H1 (cell line): ENCODE measurements around the gene MAGI3. TPM values are rescaled to one million over a fixed set of nuclear protein-coding genes. Genes with fewer than 3 reads are reported as not detected.

Source experiments
- CTCF ChIA-PET: fragments of 300-600 bp; sonication (Branson Sonifier 250); formaldehyde crosslinking; loops from one replicate; lab custom pipeline; 2021; ENCODE audit not compliant: partially characterized antibody; lab: Charles Lee
- POLR2A ChIA-PET: fragments of 300-600 bp; sonication (Branson Sonifier 250); formaldehyde crosslinking; loops from one replicate; lab custom pipeline; 2021; ENCODE audit warnings: inconsistent platforms; ENCODE audit not compliant: partially characterized antibody; lab: Charles Lee
- DNase-seq, 2 experiments: peaks; one replicate each; pipeline versions ENCODE4 v3.0.0 to v3.0.0-alpha.2; 2010 to 2022; ENCODE audit warnings: low spot score in 2 of 2, low read depth in 1 of 2, mixed read lengths in 1 of 2
- FAIRE-seq: peaks from 2 replicates; lab custom pipeline; 2011; peaks lifted over from hg19 to GRCh38; lab: Jason Lieb, UNC
- H2AFZ ChIP-seq: 2 replicates; pipeline ENCODE4 v1.8.1; 2012; ENCODE audit warnings: low read length, inconsistent platforms
- H2AK5ac ChIP-seq: 2 replicates; pipeline ENCODE4 v1.6.1; 2013; ENCODE audit warnings: low read depth, low read length
- H2BK120ac ChIP-seq: replicated peaks from 2 replicates; pipeline ENCODE3; 2013; ENCODE audit warnings: low read depth, low read length, inconsistent platforms
- H2BK12ac ChIP-seq: 2 replicates; pipeline ENCODE4 v1.6.1; 2013; ENCODE audit warnings: low read depth, low read length
- H2BK15ac ChIP-seq: 2 replicates; pipeline ENCODE4 v1.6.1; 2013; ENCODE audit warnings: low read length
- H2BK20ac ChIP-seq: 2 replicates; pipeline ENCODE4 v1.6.1; 2013; ENCODE audit warnings: low read length
- H2BK5ac ChIP-seq: 2 replicates; pipeline ENCODE4 v1.6.1; 2013; ENCODE audit warnings: low read depth, low read length
- H3K14ac ChIP-seq: 2 replicates; pipeline ENCODE4 v1.6.1; 2013; ENCODE audit warnings: inconsistent platforms; ENCODE audit not compliant: insufficient read length
- H3K18ac ChIP-seq: 2 replicates; pipeline ENCODE4 v1.6.1; 2013; ENCODE audit warnings: low read length; ENCODE audit errors: extremely low read depth
- H3K23ac ChIP-seq: 2 replicates; pipeline ENCODE4 v1.6.1; 2013; ENCODE audit warnings: inconsistent platforms; ENCODE audit not compliant: insufficient read length
- H3K23me2 ChIP-seq: 2 replicates; pipeline ENCODE4 v1.6.1; 2013; ENCODE audit warnings: low read depth, low read length
- H3K27ac ChIP-seq: 2 replicates; pipeline ENCODE4 v1.6.1; 2011; ENCODE audit warnings: low read depth, low read length, inconsistent platforms
- H3K27me3 ChIP-seq, 4 experiments: replicated peaks in 1 of 4; 1 replicate in 1 of 4; 2 replicates in 3 of 4; pipeline versions ENCODE4 v1.6.1 to v1.8.1; 2011 to 2013; ENCODE audit warnings: low read length in 3 of 4, mild to moderate bottlenecking in 3 of 4, inconsistent platforms in 2 of 4, mixed read lengths in 2 of 4, moderate library complexity in 1 of 4; ENCODE audit not compliant: control insufficient read depth in 3 of 4, insufficient read depth in 3 of 4; ENCODE audit errors: extremely low read depth in 1 of 4
- H3K36me3 ChIP-seq, 4 experiments: 2 replicates each; pipeline versions ENCODE4 v1.6.1 to v1.8.1; 2011 to 2013; ENCODE audit warnings: mild to moderate bottlenecking in 4 of 4, low read length in 3 of 4, moderate library complexity in 2 of 4, control low read depth in 1 of 4, inconsistent platforms in 1 of 4; ENCODE audit not compliant: insufficient read depth in 4 of 4, control insufficient read depth in 2 of 4
- H3K4ac ChIP-seq: replicated peaks from 2 replicates; pipeline ENCODE3; 2013; ENCODE audit warnings: low read length, low read depth, mixed read lengths, inconsistent platforms; ENCODE audit not compliant: insufficient read length
- H3K4me1 ChIP-seq, 4 experiments: replicated peaks in 1 of 4; 1 replicate in 1 of 4; 2 replicates in 3 of 4; pipeline versions ENCODE4 v1.6.1 to v1.8.1; 2011 to 2013; ENCODE audit warnings: low read length in 3 of 4, inconsistent platforms in 2 of 4, mixed read lengths in 1 of 4; ENCODE audit not compliant: insufficient read depth in 4 of 4, control insufficient read depth in 3 of 4
- H3K4me2 ChIP-seq, 2 experiments: 2 replicates each; pipeline versions ENCODE4 v1.6.1 to v1.8.1; 2011 to 2013; ENCODE audit warnings: low read depth in 2 of 2, low read length in 2 of 2, control low read depth in 1 of 2, inconsistent platforms in 1 of 2, mild to moderate bottlenecking in 1 of 2; ENCODE audit not compliant: insufficient read depth in 1 of 2
- H3K4me3 ChIP-seq, 4 experiments: fragments of 200-600, 300-600 bp in 1 of 4; sonication (generic), shearing (Covaris generic), sonication (Bioruptor Twin) in 1 of 4; 2 replicates each; pipeline versions ENCODE4 v1.5.1 to v1.8.1; 2011 to 2016; ENCODE audit warnings: low read length in 4 of 4, low read depth in 3 of 4, control low read depth in 2 of 4, inconsistent platforms in 2 of 4, mild to moderate bottlenecking in 2 of 4, mixed read lengths in 1 of 4, moderate library complexity in 1 of 4; ENCODE audit not compliant: insufficient read depth in 2 of 4; ENCODE audit errors: extremely low read depth in 1 of 4
- H3K56ac ChIP-seq: replicated peaks from 2 replicates; pipeline ENCODE3; 2013; ENCODE audit warnings: low read depth, mild to moderate bottlenecking, mixed read lengths, low read length, inconsistent platforms; ENCODE audit not compliant: insufficient read length
- H3K79me1 ChIP-seq: 2 replicates; pipeline ENCODE4 v1.6.1; 2013; ENCODE audit warnings: low read depth, low read length, control low read depth
- H3K79me2 ChIP-seq, 2 experiments: 2 replicates each; pipeline versions ENCODE4 v1.6.1 to v1.8.1; 2012 to 2013; ENCODE audit warnings: low read length in 2 of 2, mild to moderate bottlenecking in 2 of 2, inconsistent platforms in 1 of 2; ENCODE audit not compliant: insufficient read depth in 2 of 2, control insufficient read depth in 1 of 2
- H3K9ac ChIP-seq, 4 experiments: replicated peaks in 1 of 4; 1 replicate in 1 of 4; 2 replicates in 3 of 4; pipeline versions ENCODE4 v1.6.1 to v1.8.1; 2011 to 2013; ENCODE audit warnings: low read depth in 3 of 4, low read length in 3 of 4, control low read depth in 2 of 4, mild to moderate bottlenecking in 2 of 4, moderate library complexity in 2 of 4, inconsistent platforms in 1 of 4; ENCODE audit errors: extremely low read depth in 1 of 4
- H3K9me3 ChIP-seq, 2 experiments: 2 replicates each; pipeline versions ENCODE4 v1.6.1 to v1.8.1; 2012 to 2013; ENCODE audit warnings: mild to moderate bottlenecking in 2 of 2, moderate library complexity in 2 of 2, control low read depth in 1 of 2, inconsistent platforms in 1 of 2, low read depth in 1 of 2, low read length in 1 of 2, mixed read lengths in 1 of 2; ENCODE audit not compliant: insufficient read depth in 2 of 2
- H4K20me1 ChIP-seq, 2 experiments: replicated peaks in 1 of 2; 2 replicates each; pipeline versions ENCODE3 to v1.8.1; 2011 to 2013; ENCODE audit warnings: inconsistent platforms in 2 of 2, low read length in 2 of 2, mild to moderate bottlenecking in 1 of 2; ENCODE audit not compliant: insufficient read depth in 2 of 2, control insufficient read depth in 1 of 2
- H4K5ac ChIP-seq: 2 replicates; pipeline ENCODE4 v1.6.1; 2013; ENCODE audit warnings: low read length, low read depth, mixed read lengths, inconsistent platforms; ENCODE audit not compliant: insufficient read length
- H4K8ac ChIP-seq: 2 replicates; pipeline ENCODE4 v1.8.0; 2013; ENCODE audit warnings: mild to moderate bottlenecking, moderate library complexity, low read length, inconsistent platforms; ENCODE audit not compliant: insufficient read depth; ENCODE audit errors: extremely low read depth
- H4K91ac ChIP-seq: replicated peaks from 2 replicates; pipeline ENCODE3; 2013; ENCODE audit warnings: low read length, mixed read lengths, inconsistent platforms; ENCODE audit not compliant: insufficient read length
- BRCA1 ChIP-seq: IDR thresholded peaks from 2 replicates; pipeline ENCODE4 v1.6.1; 2012; ENCODE audit warnings: low read depth, low read length, improper control_type of control experiment
- CHD2 ChIP-seq: IDR thresholded peaks from 2 replicates; pipeline ENCODE4 v1.6.1; 2012; ENCODE audit warnings: low read length, improper control_type of control experiment
- CTCF ChIP-seq, 3 experiments: IDR thresholded peaks; 1 replicate in 2 of 3; 2 replicates in 1 of 3; pipeline versions ENCODE4 v1.5.1 to v1.6.1; 2011; ENCODE audit warnings: low read length in 3 of 3, mild to moderate bottlenecking in 3 of 3, inconsistent platforms in 2 of 3, low read depth in 1 of 3, moderate library complexity in 1 of 3; ENCODE audit not compliant: insufficient read depth in 1 of 3; ENCODE audit errors: control extremely low read depth in 1 of 3
- EGR1 ChIP-seq: IDR thresholded peaks from 2 replicates; pipeline ENCODE4 v1.6.1; 2011; ENCODE audit warnings: low read depth, low read length, borderline replicate concordance
- KDM4A ChIP-seq: IDR thresholded peaks from one replicate; pipeline ENCODE4 v1.7.1; 2012; ENCODE audit warnings: low read depth, mild to moderate bottlenecking, moderate library complexity, low read length, inconsistent platforms; ENCODE audit not compliant: severe bottlenecking
- RXRA ChIP-seq: IDR thresholded peaks from 2 replicates; pipeline ENCODE4 v1.6.1; 2011; ENCODE audit warnings: low read depth, mild to moderate bottlenecking, low read length, moderate library complexity; ENCODE audit not compliant: insufficient read depth
- SIRT6 ChIP-seq: IDR thresholded peaks from one replicate; pipeline ENCODE4 v1.7.1; 2012; ENCODE audit warnings: low read length, inconsistent platforms
- SIX5 ChIP-seq: IDR thresholded peaks from 2 replicates; pipeline ENCODE4 v1.6.1; 2011; ENCODE audit warnings: mild to moderate bottlenecking, low read depth, low read length
- SUZ12 ChIP-seq: fragments of 200-600 bp; sonication (generic); IDR thresholded peaks from 2 replicates; pipeline ENCODE4 v1.6.1; 2012; ENCODE audit warnings: mild to moderate bottlenecking, inconsistent platforms, low read length, moderate library complexity, mixed read lengths
- TBP ChIP-seq: IDR thresholded peaks from 2 replicates; pipeline ENCODE4 v1.6.1; 2011; ENCODE audit warnings: low read depth, low read length, improper control_type of control experiment
- TEAD4 ChIP-seq: IDR thresholded peaks from 2 replicates; pipeline ENCODE4 v1.6.1; 2012; ENCODE audit warnings: low read depth, low read length, inconsistent platforms, mixed read lengths
- WGBS, 2 experiments: shearing (Covaris generic) in 1 of 2; methylation state at CpG; one replicate each; pipeline versions ENCODE4 v1.1.6 to v1.1.7; 2013 to 2015; ENCODE audit warnings: low lambda C conversion rate in 2 of 2, mixed read lengths in 2 of 2, inconsistent platforms in 1 of 2, low coverage in 1 of 2, missing lambda C conversion rate in 1 of 2; ENCODE audit not compliant: insufficient replicate concordance in 2 of 2, insufficient coverage in 1 of 2, insufficient read length in 1 of 2; ENCODE audit errors: extremely low coverage in 1 of 2, missing lambda C conversion rate in 1 of 2; 5-methylcytosine and 5-hydroxymethylcytosine counted together
- polyA plus RNA-seq, 7 experiments: library from polyadenylated mRNA; depleted of rRNA in 3 of 7; stranded (reverse) in 5 of 7; unstranded in 2 of 7; fragments of >200 nt in 5 of 7; fragments of 200-250 nt in 2 of 7; gene quantifications; 1 replicate in 5 of 7; 2 replicates in 1 of 7; 4 replicates in 1 of 7; pipeline versions ENCODE4 v1.2.1 to v1.2.3, GENCODE V29; 2011 to 2013; ENCODE audit warnings: missing spikeins in 2 of 7, mixed read lengths in 2 of 7
- total RNA-seq: library from RNA; stranded (reverse); fragmentation: NEBNext Ultra II Directional; extraction: Animal tissue kit (Norgen Biotek cat#: 25700); gene quantifications from 2 replicates; pipeline ENCODE4 v1.2.1, GENCODE V29; 2021
- TF ChIP-seq, protein P1 (sequence below): IDR thresholded peaks from 2 replicates; pipeline ENCODE4 v1.6.1; 2012; ENCODE audit warnings: inconsistent platforms

Gene MAGI3
- total and polyA plus RNA-seq, 2 of the 8 experiments (the other 6 are each of a cell fraction or from before 2014, with no cell fraction given): 2.3 to 7.8 TPM

DNA sequence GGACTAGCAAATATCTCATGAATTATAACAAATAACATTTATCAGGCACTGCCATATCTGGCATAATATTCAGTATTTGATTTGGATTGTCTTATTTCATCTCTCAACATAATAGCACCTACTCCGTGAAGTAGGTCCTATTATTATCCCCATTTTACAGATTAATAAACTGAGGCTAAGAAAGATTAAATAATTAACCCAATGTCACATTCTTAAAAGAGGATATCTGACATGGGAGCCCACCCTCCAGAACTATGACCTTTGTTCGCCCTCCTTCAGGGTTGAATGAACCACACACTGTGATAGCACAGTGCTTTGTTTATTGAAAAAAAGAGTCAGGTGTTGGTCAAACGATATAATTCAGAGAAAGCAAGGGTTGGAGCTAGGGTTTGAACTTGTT, 19.4 kb upstream of the MAGI3 start:
- no peak overlapping the region for H3K4me3 ChIP-seq
- no peaks in the 10 kb centered on the region for H3K23me2 ChIP-seq
- H3K27ac ChIP-seq: no peak overlapping the region
- no peak overlapping the region for H4K5ac ChIP-seq
- H3K56ac ChIP-seq: no peak overlapping the region
- H3K18ac ChIP-seq: no peak overlapping the region
- H4K91ac ChIP-seq: no peak overlapping the region
- no peaks in the 10 kb centered on the region for H3K27me3 ChIP-seq
- H3K9ac ChIP-seq: no peak overlapping the region
- H3K23ac ChIP-seq: no peak overlapping the region
- no peak overlapping the region for H2BK5ac ChIP-seq
- H2AFZ ChIP-seq: no peak overlapping the region
- DNase-seq (no peak), FAIRE-seq (no peak)
- no peak overlapping the region for H3K4me2 ChIP-seq
- no peak overlapping the region for H3K4ac ChIP-seq
- H2BK120ac ChIP-seq: no peak overlapping the region
- no peak overlapping the region for H2BK15ac ChIP-seq
- POLR2A ChIA-PET: no interaction called here
- H4K20me1 ChIP-seq: no peaks in the 10 kb centered on the region
- H2BK20ac ChIP-seq: no peak overlapping the region
- H2BK12ac ChIP-seq: no peak overlapping the region
- CTCF ChIA-PET: interaction anchor here (1.2 to 1.6 kb wide), 2 partner anchors 15 to 17 kb away, joined by 3 read pairs; no protein-coding TSS in a partner anchor
- no peak overlapping the region for H2AK5ac ChIP-seq
- no peaks in the 10 kb centered on the region for H3K79me1 ChIP-seq
- H3K4me1 ChIP-seq: no peaks in the 10 kb centered on the region
- no peak overlapping the region for H4K8ac ChIP-seq
- H3K9me3 ChIP-seq: no peaks in the 10 kb centered on the region
- 85% methylated on average over 3 of the region's 3 CpGs; no CpG with 5 or more reads in 1 of the 2 experiments for WGBS, 2 experiments
- no peak overlapping the region for H3K14ac ChIP-seq
- H3K36me3 ChIP-seq: no peaks in the 10 kb centered on the region
- H3K79me2 ChIP-seq: no peaks in the 10 kb centered on the region
- TF ChIP-seq EGR1 (no peak), TEAD4 (no peak), SIX5 (no peak), SIRT6 (no peak), SUZ12 (no peak), CHD2 (no peak), BRCA1 (no peak), RXRA (no peak), CTCF (IDR thresholded peaks at IDR 0.05; ENCODE audit: control extremely low read depth in 1 of 3, insufficient read depth in 1 of 3, low read depth in 1 of 3, low read length in 3 of 3) (no peak), TBP (no peak), KDM4A (no peak)
- TF ChIP-seq, protein P1, sequence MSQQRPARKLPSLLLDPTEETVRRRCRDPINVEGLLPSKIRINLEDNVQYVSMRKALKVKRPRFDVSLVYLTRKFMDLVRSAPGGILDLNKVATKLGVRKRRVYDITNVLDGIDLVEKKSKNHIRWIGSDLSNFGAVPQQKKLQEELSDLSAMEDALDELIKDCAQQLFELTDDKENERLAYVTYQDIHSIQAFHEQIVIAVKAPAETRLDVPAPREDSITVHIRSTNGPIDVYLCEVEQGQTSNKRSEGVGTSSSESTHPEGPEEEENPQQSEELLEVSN: no peak
